ENCODE measurements around the gene SMARCD3.

DNA sequence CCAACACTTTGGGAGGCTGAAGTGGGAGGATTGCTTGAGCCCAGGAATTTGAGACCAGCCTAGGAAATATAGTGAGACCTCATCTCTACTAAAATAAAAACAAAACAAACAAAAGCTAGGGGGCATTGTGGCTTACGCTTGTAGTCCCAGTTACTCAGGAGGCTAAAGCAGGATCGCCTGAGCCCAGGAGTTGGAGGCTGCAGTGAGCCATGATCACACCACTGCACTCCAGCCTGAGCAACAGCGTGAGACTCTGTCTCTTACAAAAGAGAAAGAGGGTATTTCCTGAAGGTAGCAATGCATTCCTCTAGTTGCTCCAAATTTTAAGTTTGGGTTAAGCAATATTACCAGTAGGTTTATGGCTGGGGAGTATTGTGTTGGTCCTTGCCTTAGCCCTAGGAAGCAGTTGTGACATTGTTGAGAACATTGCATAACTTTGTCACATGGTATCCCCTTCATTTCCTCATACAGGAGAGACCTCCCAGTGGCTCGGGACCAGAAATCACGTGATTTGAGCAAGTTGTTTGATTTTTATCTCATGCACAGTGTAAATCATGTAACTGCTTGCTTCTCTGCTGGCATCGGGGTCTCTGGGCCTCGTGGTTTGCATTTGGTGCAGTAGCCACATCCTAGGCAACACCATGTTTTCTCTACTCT, 23.3 kb upstream of the SMARCD3 start:
- TF ChIP-seq, protein P1, sequence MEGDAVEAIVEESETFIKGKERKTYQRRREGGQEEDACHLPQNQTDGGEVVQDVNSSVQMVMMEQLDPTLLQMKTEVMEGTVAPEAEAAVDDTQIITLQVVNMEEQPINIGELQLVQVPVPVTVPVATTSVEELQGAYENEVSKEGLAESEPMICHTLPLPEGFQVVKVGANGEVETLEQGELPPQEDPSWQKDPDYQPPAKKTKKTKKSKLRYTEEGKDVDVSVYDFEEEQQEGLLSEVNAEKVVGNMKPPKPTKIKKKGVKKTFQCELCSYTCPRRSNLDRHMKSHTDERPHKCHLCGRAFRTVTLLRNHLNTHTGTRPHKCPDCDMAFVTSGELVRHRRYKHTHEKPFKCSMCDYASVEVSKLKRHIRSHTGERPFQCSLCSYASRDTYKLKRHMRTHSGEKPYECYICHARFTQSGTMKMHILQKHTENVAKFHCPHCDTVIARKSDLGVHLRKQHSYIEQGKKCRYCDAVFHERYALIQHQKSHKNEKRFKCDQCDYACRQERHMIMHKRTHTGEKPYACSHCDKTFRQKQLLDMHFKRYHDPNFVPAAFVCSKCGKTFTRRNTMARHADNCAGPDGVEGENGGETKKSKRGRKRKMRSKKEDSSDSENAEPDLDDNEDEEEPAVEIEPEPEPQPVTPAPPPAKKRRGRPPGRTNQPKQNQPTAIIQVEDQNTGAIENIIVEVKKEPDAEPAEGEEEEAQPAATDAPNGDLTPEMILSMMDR (IDR thresholded peaks at IDR 0.05): no peak
- TF ChIP-seq ZFX (IDR thresholded peaks at IDR 0.05; ENCODE audit: borderline replicate concordance): no peak

All from 22Rv1 (cell line).